Fibroblast of skin of right biceps (primary cell): ENCODE results near the gene ARMC3.
"Not testable (repeated sequence)": the region's sequence is repeated elsewhere in the genome, so short reads cannot be mapped to it uniquely, and the experiment has no call there.

ENCODE experiments used
- DNase-seq: peaks from one replicate; pipeline ENCODE4 v3.0.0-alpha.2; 2013

The ARMC3 gene

GRCh38 chr10:23051855-23052331 is 124.0 kb downstream of the ARMC3 start:
- no peak for DNase-seq

DNA sequence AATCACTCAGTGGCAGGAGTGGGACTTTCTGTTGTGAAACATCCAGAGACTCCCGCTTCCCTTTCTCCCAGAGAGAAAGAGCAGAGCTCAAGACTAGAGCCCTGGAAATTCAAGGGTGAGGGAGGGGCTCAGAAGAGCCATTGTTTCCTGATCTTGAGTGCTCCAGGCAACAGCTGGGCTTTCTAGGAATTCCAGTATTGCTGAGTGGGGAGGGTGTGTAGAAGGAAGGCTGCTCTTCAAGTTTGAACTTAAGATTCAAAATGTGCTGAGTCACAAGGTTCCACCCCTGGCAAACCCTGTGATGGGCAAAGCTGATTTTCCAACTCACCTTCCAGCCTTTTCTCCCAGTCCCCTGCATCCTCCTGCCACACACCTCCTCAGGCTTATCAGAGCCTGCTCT is 125.2 kb downstream of the ARMC3 start:
- no peak for DNase-seq

DNA sequence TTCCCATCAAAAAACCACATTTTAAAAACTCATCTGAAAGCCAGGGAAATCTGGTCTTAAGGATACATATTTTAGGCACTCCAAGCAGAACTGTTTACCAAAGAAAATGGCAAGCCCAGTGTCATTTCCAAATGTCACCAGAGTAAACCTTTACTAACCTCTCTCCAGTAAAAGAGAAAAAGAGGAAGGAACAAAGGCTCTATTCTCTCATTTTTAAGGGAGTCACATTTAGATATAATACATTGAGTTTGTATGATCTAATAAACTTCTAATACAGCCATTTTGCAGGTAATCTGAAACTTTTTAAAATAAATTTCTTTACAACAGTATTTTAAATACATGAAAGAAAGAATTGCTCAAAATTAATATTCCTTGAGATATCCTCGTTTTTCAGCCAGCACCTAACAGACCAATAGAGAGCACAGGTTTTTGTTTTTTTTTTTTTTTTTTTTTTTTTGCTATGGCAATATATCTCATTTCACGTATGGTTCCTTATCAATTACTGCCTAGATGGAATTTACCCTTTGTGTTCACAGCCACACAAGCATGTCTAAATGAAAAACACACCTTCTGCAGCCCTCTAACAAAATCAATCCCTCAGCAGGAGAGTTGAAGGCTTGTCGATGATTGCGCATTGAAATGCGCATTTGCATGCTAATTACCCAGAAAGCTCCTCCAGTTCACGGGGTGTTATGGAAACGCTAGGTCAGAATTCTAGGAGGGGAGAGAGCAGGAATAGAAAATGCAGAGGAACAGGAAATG is 127.8 kb downstream of the ARMC3 start:
- no peak for DNase-seq

DNA sequence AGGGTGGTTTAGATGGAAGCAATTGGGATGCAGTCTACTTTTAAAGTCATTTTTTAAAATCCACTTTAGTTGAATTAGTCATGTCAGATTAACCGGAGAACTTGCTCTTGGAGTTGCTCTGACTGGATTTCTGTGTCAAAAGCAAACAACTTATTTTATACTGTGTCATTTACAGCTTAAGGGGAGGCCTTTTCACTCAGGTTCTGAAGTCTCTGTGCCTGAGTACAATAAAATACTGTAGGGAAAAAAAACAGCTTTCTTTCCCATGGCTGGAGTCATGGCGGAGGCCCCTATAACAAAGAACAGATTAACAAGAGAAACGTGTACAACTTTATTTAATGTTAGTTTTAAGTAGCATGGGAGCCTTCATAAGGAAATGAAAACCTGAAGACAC is 128.3 kb downstream of the ARMC3 start:
- no peak for DNase-seq

GRCh38 chr10:23058366-23058765 is 130.5 kb downstream of the ARMC3 start:
- DNase-seq = no peak

GRCh38 chr10:23060918-23061317 is 133.1 kb downstream of the ARMC3 start:
- no peak for DNase-seq

- peak; percentile 35 for DNase-seq
These were observed 135.5 kb downstream of the ARMC3 start for GRCh38 chr10:23063045-23063972.

DNA sequence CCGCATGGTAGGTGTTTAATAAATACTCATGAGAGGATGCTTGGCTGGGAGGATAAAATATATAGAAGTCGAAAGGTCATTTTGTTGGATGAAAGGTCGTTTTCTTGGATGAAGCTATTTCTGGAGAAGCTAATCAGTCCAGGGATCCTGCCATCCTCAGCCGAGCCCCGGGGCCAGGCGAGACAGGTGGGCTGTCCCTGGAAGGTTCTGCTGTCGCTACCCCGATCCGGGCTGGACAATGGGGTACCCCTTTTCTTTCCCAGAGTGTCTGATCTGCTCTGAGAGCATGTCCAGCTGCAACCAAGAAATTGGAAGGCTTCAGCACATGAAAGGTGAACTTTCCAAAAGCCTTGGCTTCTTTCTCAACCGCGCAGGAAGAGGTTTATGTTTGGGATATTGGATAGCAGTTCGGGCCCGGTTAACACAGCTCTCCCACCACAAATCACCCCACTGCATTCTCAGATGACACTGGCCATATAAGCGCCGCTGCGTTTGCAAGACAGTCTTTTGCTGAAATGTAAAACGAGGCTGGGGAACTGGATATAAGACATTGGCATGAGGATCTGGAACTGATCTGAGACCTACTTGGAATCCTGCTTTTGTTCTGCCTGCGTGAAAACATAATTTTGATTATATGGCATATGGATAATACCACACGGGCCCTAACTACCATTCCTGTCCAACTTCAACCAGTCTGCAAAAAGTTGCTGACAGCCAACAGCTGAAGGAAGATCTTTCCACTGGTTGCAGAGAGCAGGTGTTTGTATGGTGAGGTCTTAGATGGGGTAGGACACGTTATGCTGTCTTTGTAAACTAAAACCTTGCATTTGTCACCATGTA is 136.3 kb downstream of the ARMC3 start:
- DNase-seq = no peak

DNA sequence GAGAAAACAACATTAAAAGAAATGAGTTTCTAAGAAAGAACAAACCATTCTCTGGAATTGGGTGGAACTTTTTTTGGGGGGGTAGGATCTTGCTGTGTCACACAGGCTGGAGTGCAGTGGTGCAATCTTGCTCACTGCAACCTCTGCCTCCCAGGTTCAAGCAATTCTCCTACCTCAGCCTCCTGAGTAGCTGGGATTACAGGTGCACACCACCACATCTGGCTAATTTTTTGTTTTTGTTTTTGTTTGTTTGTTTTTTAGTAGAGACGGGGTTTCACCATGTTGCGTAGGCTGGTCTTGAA is 136.9 kb downstream of the ARMC3 start:
- not testable (repeated sequence) for DNase-seq

- peak; percentile 66 for DNase-seq
These were observed 137.5 kb downstream of the ARMC3 start for GRCh38 chr10:23065181-23065948.

DNA sequence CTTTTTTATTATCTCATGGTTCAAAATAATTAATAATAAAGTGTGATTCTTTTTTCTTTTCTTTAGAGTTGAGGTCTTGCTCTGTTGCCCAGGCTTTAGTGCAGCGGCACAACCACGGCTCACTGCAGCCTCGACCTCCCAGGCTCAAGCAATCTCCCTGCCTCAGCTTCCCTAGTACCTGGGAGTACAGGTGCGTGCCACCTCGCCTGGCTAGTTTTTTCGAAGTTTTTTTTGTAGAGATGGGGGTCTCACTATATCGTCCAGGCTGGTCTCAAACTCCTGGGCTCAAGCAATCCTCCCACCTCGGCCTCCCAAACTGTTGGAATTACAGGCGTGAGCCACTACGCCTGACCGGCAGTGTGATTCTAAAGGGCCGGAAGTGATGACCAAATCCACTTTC is 139.5 kb downstream of the ARMC3 start:
- DNase-seq = no peak

GRCh38 chr10:23067939-23068775 is 140.3 kb downstream of the ARMC3 start:
- peak; percentile 69 for DNase-seq

- DNase-seq = no peak
These were observed 141.4 kb downstream of the ARMC3 start for GRCh38 chr10:23069019-23069815.

DNA sequence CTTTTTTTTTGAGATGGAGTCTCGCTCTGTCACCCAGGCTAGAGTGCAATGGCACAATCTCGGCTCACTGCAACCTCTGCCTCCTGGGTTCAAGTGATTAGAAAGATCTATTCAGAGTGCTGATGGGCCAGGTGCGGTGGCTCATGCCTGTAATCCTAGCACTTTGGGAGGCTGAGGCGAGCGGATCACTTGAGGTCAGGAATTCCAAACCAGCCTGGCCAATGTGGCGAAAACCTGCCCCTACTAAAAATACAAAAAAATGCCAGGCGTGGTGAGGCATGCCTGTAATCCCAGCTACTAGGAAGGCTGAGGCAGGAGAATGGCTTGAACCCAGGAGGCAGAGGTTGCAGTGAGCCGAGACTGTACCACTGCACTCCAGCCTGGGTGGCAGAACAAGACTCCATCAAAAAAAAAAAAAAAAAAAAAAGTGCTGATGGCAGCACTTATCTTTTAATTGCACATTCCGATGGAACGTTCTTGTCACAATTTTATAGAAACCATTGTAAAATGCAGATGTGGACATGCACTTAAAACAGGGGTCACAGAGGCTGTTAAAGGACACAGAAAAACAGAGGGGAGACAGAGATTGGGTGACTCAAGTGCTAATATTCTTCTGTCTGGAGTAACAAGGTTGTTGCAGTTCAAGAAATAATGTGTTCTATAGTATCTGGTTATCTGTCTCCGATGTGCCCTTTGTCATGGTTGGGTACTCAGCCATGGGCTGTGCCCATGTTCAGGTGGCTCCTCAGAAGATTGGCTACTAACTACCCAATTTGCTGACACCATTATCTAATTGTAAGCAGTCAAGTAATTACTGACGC is 142.4 kb downstream of the ARMC3 start:
- DNase-seq = not testable (repeated sequence)

DNA sequence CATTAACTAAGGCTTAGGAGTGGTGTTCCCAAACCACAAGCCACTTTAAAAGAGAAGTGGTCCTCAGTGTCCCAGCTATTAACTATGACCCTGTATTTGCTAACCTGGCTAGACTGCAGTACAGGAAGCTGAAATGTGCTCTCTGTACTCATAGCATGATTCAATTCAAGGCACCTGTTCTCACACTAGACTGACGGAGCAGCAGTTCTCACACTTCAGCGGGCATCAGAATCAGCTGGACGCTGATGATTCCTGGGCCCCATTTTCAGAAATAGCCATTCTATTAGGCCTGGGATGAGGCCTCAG is 143.0 kb downstream of the ARMC3 start:
- DNase-seq = no peak

DNA sequence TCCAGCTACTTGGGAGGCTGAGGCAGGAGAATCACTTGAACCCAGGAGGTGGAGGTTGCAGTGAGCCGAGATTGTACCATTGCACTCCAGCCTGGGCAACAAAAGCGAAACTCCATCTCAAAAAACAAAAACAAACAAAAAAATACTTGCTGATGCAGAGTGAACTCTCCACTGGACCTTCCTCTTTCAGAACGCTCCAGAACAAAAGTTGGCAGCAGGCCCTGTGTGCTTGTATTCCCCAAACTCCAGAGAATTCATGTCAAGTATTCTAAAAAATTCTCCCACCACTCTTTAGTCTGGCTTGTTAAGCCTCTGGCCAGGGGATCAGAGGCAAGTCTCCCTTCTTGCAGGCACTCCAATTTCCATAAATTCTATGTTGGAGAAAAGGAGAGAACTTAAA is 144.7 kb downstream of the ARMC3 start:
- not testable (repeated sequence) for DNase-seq

- no peak for DNase-seq
These were observed 145.7 kb downstream of the ARMC3 start for GRCh38 chr10:23073527-23073926.

DNA sequence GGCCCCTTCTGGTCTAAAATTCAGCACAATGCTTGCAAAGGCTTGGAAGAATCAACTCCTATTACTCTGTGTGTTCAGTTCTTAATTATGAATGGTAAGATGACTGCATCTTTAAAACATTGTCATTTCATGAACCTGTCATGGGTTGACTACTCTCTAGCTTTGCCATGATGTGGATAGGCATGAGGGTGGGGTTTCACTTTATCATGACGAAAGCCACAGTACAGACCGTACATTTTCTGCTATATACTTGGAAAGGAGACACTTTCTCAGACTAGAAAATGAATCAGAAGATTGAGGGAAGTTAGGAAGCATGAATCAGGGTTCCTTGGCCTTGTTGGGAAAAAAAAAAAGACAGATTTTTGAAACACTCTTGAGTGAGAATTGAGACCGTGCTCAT is 147.8 kb downstream of the ARMC3 start:
- DNase-seq = no peak

DNA sequence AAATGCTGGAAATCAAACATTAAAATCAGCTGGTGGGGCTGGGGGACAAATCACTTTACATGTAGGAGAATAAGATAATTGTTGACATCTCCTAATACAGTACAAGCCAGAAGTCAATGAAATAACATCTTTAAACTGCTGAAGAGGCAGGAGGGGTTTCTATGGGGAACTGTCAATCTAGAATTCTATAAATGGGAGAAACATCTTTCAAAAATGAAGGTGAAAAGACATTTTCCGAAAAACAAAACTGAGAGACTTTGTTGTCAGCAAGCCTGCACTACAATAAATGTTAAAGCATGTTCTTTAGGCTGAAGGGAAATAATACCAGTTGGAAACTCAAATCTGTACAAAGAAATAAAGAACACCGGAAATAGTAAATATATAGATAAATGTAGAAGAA is 150.3 kb downstream of the ARMC3 start:
- no peak for DNase-seq

- no peak for DNase-seq
These were observed 151.8 kb downstream of the ARMC3 start for GRCh38 chr10:23079700-23080099.
